22Rv1 (cell line): ENCODE results near the gene COL3A1.

Experiments
- H3K27ac ChIP-seq: fragments of 450-650 bp; 2 replicates; pipeline ENCODE4 v1.5.1; 2017
- CTCF ChIP-seq: fragments of 450-650 bp; IDR thresholded peaks from 2 replicates; pipeline ENCODE4 v1.5.1; 2017; ENCODE audit warnings: mild to moderate bottlenecking
- ZFX ChIP-seq: fragments of 450-650 bp; IDR thresholded peaks from 2 replicates; pipeline ENCODE4 v1.6.1; 2017; ENCODE audit warnings: antibody characterized with exemption, borderline replicate concordance

Gene COL3A1

GRCh38 chr2:188983427-188984064 lies 9.4 kb downstream of the COL3A1 start:
- no peak overlapping the region for H3K27ac ChIP-seq
- TF ChIP-seq CTCF (no peak), ZFX (no peak)

GRCh38 chr2:188984065-188984491 lies 9.9 kb downstream of the COL3A1 start:
- no peak for TF ChIP-seq ZFX
- TF ChIP-seq CTCF = peak; percentile 11; the same call in 1 of the 2 replicates
- H3K27ac ChIP-seq = no peak overlapping the region

- H3K27ac ChIP-seq = no peak overlapping the region
These were observed 10.5 kb downstream of the COL3A1 start for GRCh38 chr2:188984680-188985079.

GRCh38 chr2:188986839-188987238 lies 12.7 kb downstream of the COL3A1 start:
- no peak overlapping the region for H3K27ac ChIP-seq
- TF ChIP-seq ZFX (no peak), CTCF (no peak)

More at GRCh38 chr2:188984680-188985079, 10.5 kb downstream of the COL3A1 start:
- TF ChIP-seq ZFX (no peak), CTCF (peak; percentile 3; the same call in 1 of the 2 replicates)

- H3K27ac ChIP-seq = no peak overlapping the region
- TF ChIP-seq ZFX (no peak), CTCF (no peak)
These were observed 19.1 kb downstream of the COL3A1 start for GRCh38 chr2:188993247-188993646.

- TF ChIP-seq ZFX (no peak), CTCF (no peak)
- no peak overlapping the region for H3K27ac ChIP-seq
These were observed 23.1 kb downstream of the COL3A1 start for GRCh38 chr2:188997263-188997662.

GRCh38 chr2:189000221-189000620 lies 26.0 kb downstream of the COL3A1 start:
- H3K27ac ChIP-seq = no peak overlapping the region
- TF ChIP-seq ZFX (no peak), CTCF (no peak)
